Heart right ventricle (tissue), 16 donors: ENCODE measurements around the gene PAK6. TPM values are rescaled to one million over a fixed set of nuclear protein-coding genes. Genes with fewer than 3 reads are reported as not detected.

ENCODE experiments used
- ATAC-seq, 8 donors: fragments of 200-7000 bp; cut with Tn5 transposase; one replicate each; pipeline ENCODE4 v1.9.1; 2020; ENCODE audit warnings: mild to moderate bottlenecking in 8 of 8, moderate library complexity in 8 of 8, moderate number of reproducible peaks in 1 of 8
- DNase-seq, 2 donors: peaks; one replicate each; pipeline ENCODE4 v3.0.0-alpha.2; 2020
- H3K27ac ChIP-seq, 10 donors: fragments of 200-600 bp; sonication (generic) in 2 of 10; one replicate each; pipeline versions ENCODE4 v1.5.0 to v1.8.0; 2020 to 2022; ENCODE audit warnings: mild to moderate bottlenecking in 3 of 10
- H3K27me3 ChIP-seq, 7 donors: fragments of 200-600 bp; one replicate each; pipeline ENCODE4 v1.8.0; 2021 to 2022; ENCODE audit warnings: mild to moderate bottlenecking in 2 of 7
- H3K36me3 ChIP-seq, 9 donors: fragments of 200-600 bp; sonication (generic) in 1 of 9; one replicate each; pipeline versions ENCODE4 v1.5.0 to v1.8.0; 2020 to 2022; ENCODE audit warnings: mild to moderate bottlenecking in 2 of 9
- H3K4me1 ChIP-seq, 9 donors: fragments of 200-600 bp; sonication (generic) in 1 of 9; one replicate each; pipeline versions ENCODE4 v1.5.0 to v1.8.0; 2020 to 2022; ENCODE audit warnings: mild to moderate bottlenecking in 4 of 9
- H3K4me3 ChIP-seq, 10 donors: fragments of 200-600 bp; sonication (generic) in 2 of 10; one replicate each; pipeline versions ENCODE4 v1.5.0 to v1.8.0; 2020 to 2022; ENCODE audit warnings: mild to moderate bottlenecking in 7 of 10, moderate library complexity in 2 of 10
- H3K9me3 ChIP-seq, 11 donors: fragments of 200-600 bp in 10 of 11; sonication (generic) in 2 of 11; one replicate each; pipeline versions ENCODE4 v1.5.0 to v1.8.0; 2013 to 2022; ENCODE audit warnings: mild to moderate bottlenecking in 2 of 11, control low read depth in 1 of 11, moderate library complexity in 1 of 11
- WGBS, 2 donors: extraction: QIAGEN DNeasy Blood & Tissue Kit; methylation state at CpG; one replicate each; pipeline ENCODE4 v1.1.7; 2013; ENCODE audit warnings: inconsistent platforms in 1 of 2; 5-methylcytosine and 5-hydroxymethylcytosine counted together
- intact Hi-C, 10 donors: fragments of 100-400 bp; cut with DNase I; formaldehyde crosslinking; loops; one replicate each; pipeline versions ENCODE4 v1.11.1 to v1.14.2; 2022
- polyA plus RNA-seq, 2 donors: library from polyadenylated mRNA; stranded (reverse); fragments of 200-250 nt; gene quantifications; one replicate each; pipeline ENCODE4 v1.2.3, GENCODE V29; 2013
- total RNA-seq, 10 donors: library from RNA; stranded (reverse); fragmentation: NEBNext Ultra II Directional in 3 of 10; extraction: Animal tissue kit (Norgen Biotek cat#: 25700) in 3 of 10; gene quantifications; one replicate each; pipeline versions ENCODE4 v1.2.1 to v1.2.4, GENCODE V29; 2021 to 2023
- TF ChIP-seq, protein P1 (sequence below), 9 donors: fragments of 200-600 bp; sonication (generic) in 2 of 9; IDR thresholded peaks; one replicate each; pipeline versions ENCODE4 v1.5.0 to v1.8.0; 2021 to 2022; ENCODE audit warnings: antibody characterized with exemption in 9 of 9, mild to moderate bottlenecking in 5 of 9, moderate library complexity in 1 of 9
- donor health status: Arrhythmogenic right ventricular cardiomyopathy.
- donor health status: ischemic (EF 13 %, LVEDD 7.1; RV severe dilation, severe dysfunction).
- donor health status: healthy with polysubstance abuse.
- donor health status: DM: no; HTN: yes; CAD: no.
- donor health status: DM: no; HTN: no; CAD: no.
- donor health status: ischemic (EF 25% LVEDD 6.9; RV normal size, moderate dysfunction).
- donor health status: ischemic (EF 25% LVEDD 5.7; RV mildly dilated, moderate dysfunction).
- donor health status: healthy.
- donor health status: DM: yes; HTN: yes; CAD: no.
- donor health status: Ischemic cardiomyopathy.
- donor health status: ischemic (EF 35%, LVEDD 5.7; RV mildly dilated, moderate dysfunction).
- donor health status: nonischemic (EF 11% LVEDD 7.7; RV severe dilation, severe dysfunction).
- donor health status: DM: yes; HTN: yes; CAD: no.
- donor health status: PGD.
- donor health status: ischemic (EF 29% LVEDD 5.4; RV normal size, mild dysfunction).
- donor health status: nonischemic (EF 23%, LVEDD 6.1; RV moderate dilation, normal function).

PAK6 gene
- total and polyA plus RNA-seq, 12 donors, result 0.48 to 14.1 (median 7.4) TPM

GRCh38 chr15:40232625-40233070 is 6.2 kb upstream of the PAK6 start:
- ATAC-seq, result peak in 3 of 8 donors; percentile 21 to 33 (median 29)
- WGBS, 2 donors, result 37 to 44% methylated on average over 7 of the region's 7 CpGs

DNA sequence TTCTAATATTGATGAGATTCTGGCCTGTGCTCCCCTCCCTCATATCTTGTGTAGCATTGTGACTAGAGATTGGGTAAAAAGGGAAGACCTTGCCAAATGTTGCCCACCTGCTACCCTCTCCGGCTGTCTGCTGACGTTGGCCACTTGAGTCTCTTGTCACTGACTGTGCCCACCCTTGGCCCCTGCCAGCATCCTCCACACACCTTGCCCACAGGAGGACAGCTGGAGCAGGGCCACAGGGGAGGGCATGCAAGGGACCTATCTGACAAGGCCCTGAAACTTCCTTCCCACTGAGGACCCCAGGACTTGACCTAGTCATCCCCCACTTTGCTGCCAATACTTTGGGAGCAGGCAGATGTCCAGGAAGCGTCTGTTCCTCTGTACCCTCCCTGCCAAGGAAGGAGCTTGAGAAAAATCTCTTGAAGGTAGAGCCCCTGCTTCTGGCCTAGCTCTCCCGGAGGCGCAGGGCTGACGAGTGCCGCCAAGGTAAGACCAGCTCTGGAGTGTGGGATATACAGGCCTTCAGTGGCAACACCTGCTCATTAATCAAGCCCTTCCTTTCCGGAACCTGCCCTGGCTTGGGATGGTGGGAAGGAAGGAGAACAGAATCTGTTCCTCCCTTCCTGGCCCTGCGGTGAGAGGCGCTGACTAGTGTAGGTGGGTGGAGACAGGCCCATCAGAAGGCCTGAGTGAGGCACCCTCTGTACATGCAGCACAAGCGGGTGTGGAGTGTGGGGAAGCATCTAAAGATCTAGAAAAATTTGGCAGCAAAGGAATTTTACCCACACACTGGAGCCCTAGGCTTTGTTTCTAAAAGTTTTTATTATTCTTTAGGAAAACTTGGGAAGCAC is 4.9 kb upstream of the PAK6 start:
- 93 to 95% methylated on average over 11 of the region's 11 CpGs for WGBS, 2 donors
- Histone ChIP-seq H3K4me1 (peaks cover 0 to 34% (median 4%) of the 10 kb centered on the region in 9 donors), H3K27me3 (peaks cover 0 to 14% (median under 1%) of the 10 kb centered on the region in 7 donors), H3K9me3 (no peaks in the 10 kb centered on the region), H3K36me3 (no peaks in the 10 kb centered on the region), H3K27ac (no peak overlapping the region), H3K4me3 (no peak overlapping the region)
- ATAC-seq (no peak), DNase-seq (no peak)
- intact Hi-C loops, result loop anchor here in 1 of 10 donors (5.0 kb wide), 1 partner anchor 33 kb away; no protein-coding TSS in a partner anchor
- TF ChIP-seq, protein P1, sequence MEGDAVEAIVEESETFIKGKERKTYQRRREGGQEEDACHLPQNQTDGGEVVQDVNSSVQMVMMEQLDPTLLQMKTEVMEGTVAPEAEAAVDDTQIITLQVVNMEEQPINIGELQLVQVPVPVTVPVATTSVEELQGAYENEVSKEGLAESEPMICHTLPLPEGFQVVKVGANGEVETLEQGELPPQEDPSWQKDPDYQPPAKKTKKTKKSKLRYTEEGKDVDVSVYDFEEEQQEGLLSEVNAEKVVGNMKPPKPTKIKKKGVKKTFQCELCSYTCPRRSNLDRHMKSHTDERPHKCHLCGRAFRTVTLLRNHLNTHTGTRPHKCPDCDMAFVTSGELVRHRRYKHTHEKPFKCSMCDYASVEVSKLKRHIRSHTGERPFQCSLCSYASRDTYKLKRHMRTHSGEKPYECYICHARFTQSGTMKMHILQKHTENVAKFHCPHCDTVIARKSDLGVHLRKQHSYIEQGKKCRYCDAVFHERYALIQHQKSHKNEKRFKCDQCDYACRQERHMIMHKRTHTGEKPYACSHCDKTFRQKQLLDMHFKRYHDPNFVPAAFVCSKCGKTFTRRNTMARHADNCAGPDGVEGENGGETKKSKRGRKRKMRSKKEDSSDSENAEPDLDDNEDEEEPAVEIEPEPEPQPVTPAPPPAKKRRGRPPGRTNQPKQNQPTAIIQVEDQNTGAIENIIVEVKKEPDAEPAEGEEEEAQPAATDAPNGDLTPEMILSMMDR (IDR thresholded peaks at IDR 0.05), result no peak

More at GRCh38 chr15:40232625-40233070, 6.2 kb upstream of the PAK6 start:
- peaks cover 0 to 31% (median 0%) of the 10 kb centered on the region in 9 donors for H3K4me1 ChIP-seq
- intact Hi-C loops, result loop anchor here in 1 of 10 donors (5.0 kb wide), 1 partner anchor 35 kb away; no protein-coding TSS in a partner anchor
- peak overlapping the region in 1 of 10 donors; percentile 26 for H3K27ac ChIP-seq
- H3K27me3 ChIP-seq, result peaks cover 0 to 1% (median 0%) of the 10 kb centered on the region in 7 donors
- DNase-seq, result no peak
- no peak overlapping the region for H3K4me3 ChIP-seq
- no peaks in the 10 kb centered on the region for H3K9me3 ChIP-seq
- TF ChIP-seq, protein P1 (IDR thresholded peaks at IDR 0.05), result no peak
- no peaks in the 10 kb centered on the region for H3K36me3 ChIP-seq

DNA sequence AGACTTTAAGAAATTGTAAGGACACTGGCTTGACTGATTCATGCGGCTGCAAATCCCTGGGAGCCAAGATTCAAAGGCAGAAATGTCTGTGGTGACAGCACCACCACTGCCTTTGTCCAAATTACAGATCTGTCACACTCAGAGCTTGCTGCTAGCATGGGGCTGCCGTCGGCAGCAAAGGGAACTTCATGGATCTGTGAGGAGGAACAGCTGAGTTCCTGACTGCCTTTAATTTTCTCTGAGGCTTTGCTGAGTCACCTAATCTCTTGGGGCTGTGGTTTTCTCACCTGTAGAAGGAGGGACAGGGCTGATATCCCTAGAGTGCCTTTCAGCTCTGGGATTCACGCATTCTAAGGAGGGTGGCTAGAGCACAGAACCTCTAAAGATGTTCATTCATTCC is 4.1 kb upstream of the PAK6 start:
- intact Hi-C loops, result loop anchor here in 1 of 10 donors (5.0 kb wide), 1 partner anchor 33 kb away; no protein-coding TSS in a partner anchor
- H3K4me3 ChIP-seq, result no peak overlapping the region
- peaks cover 0 to 23% (median 9%) of the 10 kb centered on the region in 7 donors for H3K27me3 ChIP-seq
- peak overlapping the region in 1 of 10 donors; percentile 71 for H3K27ac ChIP-seq
- TF ChIP-seq, protein P1 (IDR thresholded peaks at IDR 0.05), result no peak
- H3K36me3 ChIP-seq, result no peaks in the 10 kb centered on the region
- peaks cover 0 to 40% (median 5%) of the 10 kb centered on the region in 9 donors for H3K4me1 ChIP-seq
- WGBS, 2 donors, result 78 to 82% methylated on average over 4 of the region's 4 CpGs
- H3K9me3 ChIP-seq, result no peaks in the 10 kb centered on the region
- DNase-seq (no peak), ATAC-seq (no peak)

GRCh38 chr15:40235201-40235885 is 3.5 kb upstream of the PAK6 start:
- H3K4me1 ChIP-seq, result peaks cover 0 to 40% (median 5%) of the 10 kb centered on the region in 9 donors
- DNase-seq (no peak), ATAC-seq (no peak)
- H3K36me3 ChIP-seq, result no peaks in the 10 kb centered on the region
- H3K27ac ChIP-seq, result peak overlapping the region in 1 of 10 donors; percentile 71
- H3K4me3 ChIP-seq, result no peak overlapping the region
- TF ChIP-seq, protein P1 (IDR thresholded peaks at IDR 0.05), result no peak
- WGBS, 2 donors, result 82 to 83% methylated on average over 4 of the region's 4 CpGs
- intact Hi-C loops, result no loop called here
- peaks cover 0 to 24% (median 13%) of the 10 kb centered on the region in 7 donors for H3K27me3 ChIP-seq
- H3K9me3 ChIP-seq, result no peaks in the 10 kb centered on the region
